ENCODE measurements around the gene LRRC4C. TPM values are rescaled to one million over a fixed set of nuclear protein-coding genes. Genes with fewer than 3 reads are reported as not detected.

Gene LRRC4C
- total and polyA plus RNA-seq, 2 experiments from 2014 or later = 0.35 to 1.1 TPM

DNA sequence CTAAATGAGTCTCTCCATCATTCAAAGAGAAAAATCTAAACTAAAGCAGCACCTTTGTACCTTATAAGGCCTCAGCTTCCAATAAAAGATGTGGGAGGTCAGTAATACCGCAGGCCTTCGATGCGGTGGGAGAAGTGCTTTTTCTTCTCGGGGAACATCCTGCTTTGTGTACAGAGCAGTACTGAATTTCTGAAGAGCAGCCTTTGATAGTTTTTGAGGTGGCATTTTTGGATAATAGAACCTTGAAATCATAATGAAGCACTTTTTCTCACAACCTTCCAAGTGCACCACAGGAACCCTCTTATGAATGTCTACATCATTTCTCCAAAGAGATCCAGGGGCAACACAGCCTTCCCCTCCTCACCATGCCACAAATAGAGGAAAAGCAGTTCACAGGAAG is 39.6 kb downstream of the LRRC4C start:
- peaks cover 10% of the 10 kb centered on the region; the same call in 2 of the 3 replicates for H3K4me1 Mint-ChIP-seq
- no peak for DNase-seq (ENCODE audit: low spot score)
- 0 out of 2 replicates have a peak overlapping the region, but pooled peaks have one; percentile 18 for H2AFZ ChIP-seq

More for the DNA sequence above, 39.6 kb downstream of the LRRC4C start:
- Mint-ChIP-seq H3K27me3 (ENCODE audit: insufficient read depth, low read depth, poor library complexity) (no peaks in the 10 kb centered on the region), H3K36me3 (ENCODE audit: low read depth) (peaks cover 2% of the 10 kb centered on the region; the same call in 1 of the 3 replicates), H3K4me3 (no peak overlapping the region), H3K27ac (no peak overlapping the region), H3K9me3 (no peaks in the 10 kb centered on the region)
- Histone ChIP-seq H3K27me3 (ENCODE audit: insufficient read depth) (no peaks in the 10 kb centered on the region), H3F3A (replicated peaks; ENCODE audit: low read depth) (no peaks in the 10 kb centered on the region), H3K27ac (ENCODE audit: low read depth) (no peak overlapping the region), H3K79me2 (replicated peaks; ENCODE audit: insufficient read depth) (no peaks in the 10 kb centered on the region), H3K4me1 (ENCODE audit: insufficient read depth) (peaks cover 13% of the 10 kb centered on the region; the same call in 1 of the 2 replicates), H4K20me1 (replicated peaks; ENCODE audit: insufficient read depth) (no peaks in the 10 kb centered on the region), H3K36me3 (ENCODE audit: insufficient read depth) (no peaks in the 10 kb centered on the region; the same call in 1 of the 2 replicates), H3K4me3 (no peak overlapping the region), H3K9me2 (ENCODE audit: insufficient read depth) (no peaks in the 10 kb centered on the region), H3K4me2 (no peak overlapping the region)
- ATAC-seq = no peak
- TF ChIP-seq CREB1 (CRISPR knock-in tag; IDR thresholded peaks at IDR 0.05; ENCODE audit: low read depth) (no peak), NANOG (IDR thresholded peaks at IDR 0.05; ENCODE audit: borderline replicate concordance) (no peak), JUNB (IDR thresholded peaks at IDR 0.05; ENCODE audit: unreplicated experiment) (no peak), ZNF114 (CRISPR knock-in tag; IDR thresholded peaks at IDR 0.05) (no peak), ZNF331 (CRISPR knock-in tag; IDR thresholded peaks at IDR 0.05; ENCODE audit: low read depth) (no peak), EZH2phosphoT487 (IDR thresholded peaks at IDR 0.05; ENCODE audit: unreplicated experiment) (no peak), STAT1 (IDR thresholded peaks at IDR 0.05; ENCODE audit: unreplicated experiment) (no peak), ETS1 (IDR thresholded peaks at IDR 0.05) (no peak), ZNF462 (CRISPR knock-in tag; IDR thresholded peaks at IDR 0.05) (no peak)

Data from GM23338 (cell line).